Measurements from ENCODE around the gene TTC16.

Gene TTC16

GRCh38 chr9:127715470-127716337 is at the start of gene TTC16, which contains the start of gene PTRH1:
Gene TTC16, plus strand, starts transcription at chr9:127716079. Its CDS starts 67 bp downstream, at chr9:127716146.
Gene PTRH1, minus strand, starts transcription at chr9:127715663. Its CDS starts 24 bp downstream, at chr9:127715639.
- DNase-seq (ENCODE audit: low read depth in 2 of 2) = peak; percentile 95 to 96

- DNase-seq (ENCODE audit: low read depth in 2 of 2) = no peak
Observed at GRCh38 chr9:127667127-127667844, 48.6 kb upstream of the TTC16 start.

GRCh38 chr9:127667906-127668305 is 48.0 kb upstream of the TTC16 start:
- no peak for DNase-seq (ENCODE audit: low read depth in 2 of 2)

- no peak for DNase-seq (ENCODE audit: low read depth in 2 of 2)
Observed at GRCh38 chr9:127673234-127673633, 42.6 kb upstream of the TTC16 start.

- no peak for DNase-seq (ENCODE audit: low read depth in 2 of 2)
Observed at GRCh38 chr9:127676638-127677037, 39.2 kb upstream of the TTC16 start.

- DNase-seq (ENCODE audit: low read depth in 2 of 2) = no peak
Observed at GRCh38 chr9:127679506-127679905, 36.4 kb upstream of the TTC16 start.

- DNase-seq (ENCODE audit: low read depth in 2 of 2) = no peak
Observed at GRCh38 chr9:127680226-127680625, 35.7 kb upstream of the TTC16 start.

- DNase-seq (ENCODE audit: low read depth in 2 of 2) = no peak
Observed at GRCh38 chr9:127680846-127681245, 35.0 kb upstream of the TTC16 start.

- DNase-seq (ENCODE audit: low read depth in 2 of 2) = no peak
Observed at GRCh38 chr9:127682351-127683136, 33.3 kb upstream of the TTC16 start.

GRCh38 chr9:127683723-127684122 is 32.2 kb upstream of the TTC16 start:
- no peak for DNase-seq (ENCODE audit: low read depth in 2 of 2)

GRCh38 chr9:127684576-127684975 is 31.3 kb upstream of the TTC16 start:
- no peak for DNase-seq (ENCODE audit: low read depth in 2 of 2)

GRCh38 chr9:127686461-127687393 is 29.2 kb upstream of the TTC16 start:
- no peak for DNase-seq (ENCODE audit: low read depth in 2 of 2)

- DNase-seq (ENCODE audit: low read depth in 2 of 2) = no peak
Observed at GRCh38 chr9:127689329-127690000, 26.4 kb upstream of the TTC16 start.

GRCh38 chr9:127690735-127691134 is 25.1 kb upstream of the TTC16 start:
- DNase-seq (ENCODE audit: low read depth in 2 of 2) = no peak

- DNase-seq (ENCODE audit: low read depth in 2 of 2) = no peak
Observed at GRCh38 chr9:127692071-127692470, 23.8 kb upstream of the TTC16 start.

- DNase-seq (ENCODE audit: low read depth in 2 of 2) = no peak
Observed at GRCh38 chr9:127693143-127693542, 22.7 kb upstream of the TTC16 start.

GRCh38 chr9:127693697-127694096 is 22.2 kb upstream of the TTC16 start:
- no peak for DNase-seq (ENCODE audit: low read depth in 2 of 2)

- DNase-seq (ENCODE audit: low read depth in 2 of 2) = no peak
Observed at GRCh38 chr9:127694890-127695720, 20.8 kb upstream of the TTC16 start.

GRCh38 chr9:127697575-127697974 is 18.3 kb upstream of the TTC16 start:
- DNase-seq (ENCODE audit: low read depth in 2 of 2) = no peak
